ENCODE results near the gene C1orf122. TPM values are rescaled to one million over a fixed set of nuclear protein-coding genes. Genes with fewer than 3 reads are reported as not detected.

The C1orf122 gene
- total RNA-seq, 3 donors from 2014 or later, result 58.5 to 64.6 (median 58.9) TPM

DNA sequence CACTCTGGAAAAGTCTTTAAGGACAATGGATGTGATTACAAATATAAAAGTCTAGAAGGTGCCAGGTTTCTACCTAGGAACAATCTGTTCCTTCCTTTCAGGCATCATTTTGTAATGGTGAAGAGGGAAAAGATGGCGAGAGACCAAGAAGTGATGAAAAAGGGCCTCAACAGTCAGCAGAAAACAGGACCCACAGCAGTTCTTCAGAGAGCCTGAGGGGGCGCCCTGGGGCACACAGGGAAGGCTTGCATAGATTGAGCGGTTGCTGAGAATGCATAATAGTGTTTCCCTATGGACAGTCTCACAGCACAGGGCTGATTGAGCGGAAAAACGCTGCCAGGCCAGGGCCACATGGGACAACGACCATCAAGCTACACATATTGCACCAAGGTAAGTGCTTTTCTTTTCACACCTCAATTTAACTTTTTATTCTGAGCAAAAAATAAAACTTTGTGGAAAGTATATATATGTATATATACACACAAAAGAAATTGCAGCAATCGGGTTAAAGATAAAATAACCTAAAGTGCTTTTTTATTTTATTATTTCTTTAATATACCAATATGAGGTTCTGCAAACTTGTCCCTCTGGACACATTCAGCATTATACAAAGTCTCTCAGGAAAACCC, 3.6 kb downstream of the C1orf122 start:
- peaks cover 4 to 14% of the 10 kb centered on the region in 2 donors for H3K4me1 ChIP-seq
- H3K27ac ChIP-seq, result no peak overlapping the region
- H3K9me3 ChIP-seq, result no peaks in the 10 kb centered on the region
- DNase-seq (ENCODE audit: low spot score in 2 of 2), result peak; percentile 42 to 71
- no peak overlapping the region for H3K4me3 ChIP-seq
- no peaks in the 10 kb centered on the region for H3K27me3 ChIP-seq
- intact Hi-C loops (cut with DNase I; ENCODE audit: low total_unique reads), result no loop called here
- TF ChIP-seq POLR2AphosphoS5 (IDR thresholded peaks at IDR 0.05), result no peak
- TF ChIP-seq CTCF (IDR thresholded peaks at IDR 0.05), result peak; percentile 8 to 45 (median 39)
- peaks cover 2% of the 10 kb centered on the region for H3K36me3 ChIP-seq

DNA sequence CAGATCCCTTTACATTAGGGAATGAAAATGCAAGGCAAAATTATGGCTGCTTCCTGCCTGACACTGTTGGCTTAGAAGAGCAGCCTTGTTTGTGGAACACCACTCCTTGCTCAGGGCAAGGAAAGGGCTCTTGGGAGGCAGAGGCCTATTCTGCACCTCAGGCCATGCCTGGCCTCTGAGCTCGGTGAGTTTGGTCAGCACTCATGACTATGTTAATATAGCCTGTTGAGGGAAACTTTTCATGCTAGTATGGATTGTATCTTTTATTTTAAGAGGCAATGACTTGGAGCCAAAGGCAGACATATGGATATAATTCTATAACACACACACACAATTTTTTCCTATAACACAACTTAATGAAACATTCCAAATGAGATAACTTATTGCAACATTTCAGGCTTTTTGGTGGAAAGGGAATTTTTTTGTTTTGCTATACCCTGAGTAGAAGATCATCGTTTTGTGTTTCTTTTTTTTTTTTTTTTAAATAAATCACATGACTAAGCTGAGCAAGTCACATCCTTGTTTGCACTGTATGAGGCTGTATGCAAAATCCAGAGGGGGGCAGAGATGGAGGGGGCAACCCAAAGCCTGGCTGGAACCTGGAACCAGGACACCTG, 6.0 kb downstream of the C1orf122 start:
- Histone ChIP-seq H3K9me3 (no peaks in the 10 kb centered on the region), H3K4me1 (peaks cover 0 to 6% of the 10 kb centered on the region in 2 donors), H3K27ac (no peak overlapping the region), H3K36me3 (peaks cover 2% of the 10 kb centered on the region), H3K27me3 (no peaks in the 10 kb centered on the region), H3K4me3 (no peak overlapping the region)
- intact Hi-C loops (cut with DNase I; ENCODE audit: low total_unique reads), result no loop called here
- no peak for TF ChIP-seq POLR2AphosphoS5 (IDR thresholded peaks at IDR 0.05)
- no peak for TF ChIP-seq CTCF (IDR thresholded peaks at IDR 0.05)
- no peak for TF ChIP-seq POLR2A (IDR thresholded peaks at IDR 0.05)
- no peak for DNase-seq (ENCODE audit: low spot score in 2 of 2)

- peaks cover 2% of the 10 kb centered on the region for H3K36me3 ChIP-seq
- no peak overlapping the region for H3K27ac ChIP-seq
- no peak for DNase-seq (ENCODE audit: low spot score in 2 of 2)
- intact Hi-C loops (cut with DNase I; ENCODE audit: low total_unique reads), result no loop called here
- H3K4me1 ChIP-seq, result peaks cover 0 to 1% of the 10 kb centered on the region in 2 donors
- H3K27me3 ChIP-seq, result no peaks in the 10 kb centered on the region
- H3K9me3 ChIP-seq, result no peaks in the 10 kb centered on the region
- no peak for TF ChIP-seq CTCF (IDR thresholded peaks at IDR 0.05)
- TF ChIP-seq POLR2A (IDR thresholded peaks at IDR 0.05), result no peak
- no peak for TF ChIP-seq POLR2AphosphoS5 (IDR thresholded peaks at IDR 0.05)
- H3K4me3 ChIP-seq, result no peak overlapping the region
These were observed 6.7 kb downstream of the C1orf122 start for GRCh38 chr1:37814252-37814651.

- H3K27me3 ChIP-seq, result no peaks in the 10 kb centered on the region
- no peak overlapping the region for H3K4me3 ChIP-seq
- H3K4me1 ChIP-seq, result no peaks in the 10 kb centered on the region
- intact Hi-C loops (cut with DNase I; ENCODE audit: low total_unique reads), result loop anchor here (5.0 kb wide), 1 partner anchor 130 kb away; no protein-coding TSS in a partner anchor
- TF ChIP-seq POLR2A (IDR thresholded peaks at IDR 0.05) (no peak), POLR2AphosphoS5 (IDR thresholded peaks at IDR 0.05) (no peak), CTCF (IDR thresholded peaks at IDR 0.05) (no peak)
- H3K36me3 ChIP-seq, result peaks cover 2% of the 10 kb centered on the region
- peak in 1 of 2 donors; percentile 75 for DNase-seq (ENCODE audit: low spot score in 2 of 2)
- H3K27ac ChIP-seq, result peak overlapping the region in 1 of 2 donors; percentile 15
- H3K9me3 ChIP-seq, result no peaks in the 10 kb centered on the region
These were observed 9.9 kb downstream of the C1orf122 start for GRCh38 chr1:37817481-37817880.

- DNase-seq (ENCODE audit: low spot score in 2 of 2), result no peak
- Histone ChIP-seq H3K36me3 (no peaks in the 10 kb centered on the region), H3K4me3 (no peak overlapping the region), H3K9me3 (no peaks in the 10 kb centered on the region), H3K27ac (no peak overlapping the region), H3K27me3 (no peaks in the 10 kb centered on the region), H3K4me1 (no peaks in the 10 kb centered on the region)
- TF ChIP-seq POLR2A (IDR thresholded peaks at IDR 0.05) (no peak), CTCF (IDR thresholded peaks at IDR 0.05) (no peak), POLR2AphosphoS5 (IDR thresholded peaks at IDR 0.05) (no peak)
- intact Hi-C loops (cut with DNase I; ENCODE audit: low total_unique reads), result loop anchor here (2.0 kb wide), 1 partner anchor 63 kb away; no protein-coding TSS in a partner anchor
These were observed 13.9 kb downstream of the C1orf122 start for GRCh38 chr1:37821481-37821880.

Data from breast epithelium (tissue), 4 donors.